CD4-positive, alpha-beta T cell treated with Interleukin-17A for 1 hour (primary cell): Measurements from ENCODE around the gene HSF2.

Experiments
- DNase-seq: peaks from one replicate; pipeline ENCODE4 v3.0.0-alpha.2; 2020

The HSF2 gene, protein sequence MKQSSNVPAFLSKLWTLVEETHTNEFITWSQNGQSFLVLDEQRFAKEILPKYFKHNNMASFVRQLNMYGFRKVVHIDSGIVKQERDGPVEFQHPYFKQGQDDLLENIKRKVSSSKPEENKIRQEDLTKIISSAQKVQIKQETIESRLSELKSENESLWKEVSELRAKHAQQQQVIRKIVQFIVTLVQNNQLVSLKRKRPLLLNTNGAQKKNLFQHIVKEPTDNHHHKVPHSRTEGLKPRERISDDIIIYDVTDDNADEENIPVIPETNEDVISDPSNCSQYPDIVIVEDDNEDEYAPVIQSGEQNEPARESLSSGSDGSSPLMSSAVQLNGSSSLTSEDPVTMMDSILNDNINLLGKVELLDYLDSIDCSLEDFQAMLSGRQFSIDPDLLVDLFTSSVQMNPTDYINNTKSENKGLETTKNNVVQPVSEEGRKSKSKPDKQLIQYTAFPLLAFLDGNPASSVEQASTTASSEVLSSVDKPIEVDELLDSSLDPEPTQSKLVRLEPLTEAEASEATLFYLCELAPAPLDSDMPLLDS

GRCh38 chr6:122399348-122400120, at the start of gene HSF2:
Gene HSF2 (plus strand): TSS chr6:122399652. CDS start chr6:122399738, 86 bp downstream.
- peak; percentile 97 for DNase-seq

DNA sequence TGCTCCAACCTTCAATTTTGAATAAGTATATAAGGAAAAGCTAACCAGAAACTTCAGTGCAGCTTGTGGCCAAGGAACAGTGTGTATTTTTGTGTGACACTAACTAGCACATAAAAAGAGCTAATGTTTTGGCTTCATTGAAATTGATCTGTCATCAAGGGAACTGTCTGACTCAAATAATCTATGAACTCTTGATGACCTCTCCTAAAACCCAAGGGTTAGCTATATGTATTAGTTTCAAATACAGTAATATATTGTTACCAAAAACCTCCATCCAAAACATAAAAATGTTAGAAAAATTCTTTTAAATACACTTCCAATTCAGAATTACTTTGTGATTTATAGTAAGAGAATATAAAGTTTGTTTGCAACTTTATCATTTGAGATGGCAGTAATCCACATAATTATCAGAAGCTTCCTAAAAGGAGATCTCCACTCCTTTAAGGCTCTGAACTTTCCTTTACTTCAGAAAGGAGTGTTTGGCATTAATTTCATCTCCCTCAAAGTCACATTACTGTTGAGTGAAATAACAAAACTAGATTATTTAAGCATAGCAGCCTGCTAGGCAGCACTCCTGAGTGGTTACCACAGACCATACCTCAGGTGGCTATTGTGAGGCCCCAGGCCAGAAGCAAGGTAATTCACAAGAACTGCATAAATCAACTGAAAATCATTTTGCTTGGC, 46.3 kb upstream of the HSF2 start:
- no peak for DNase-seq

DNA sequence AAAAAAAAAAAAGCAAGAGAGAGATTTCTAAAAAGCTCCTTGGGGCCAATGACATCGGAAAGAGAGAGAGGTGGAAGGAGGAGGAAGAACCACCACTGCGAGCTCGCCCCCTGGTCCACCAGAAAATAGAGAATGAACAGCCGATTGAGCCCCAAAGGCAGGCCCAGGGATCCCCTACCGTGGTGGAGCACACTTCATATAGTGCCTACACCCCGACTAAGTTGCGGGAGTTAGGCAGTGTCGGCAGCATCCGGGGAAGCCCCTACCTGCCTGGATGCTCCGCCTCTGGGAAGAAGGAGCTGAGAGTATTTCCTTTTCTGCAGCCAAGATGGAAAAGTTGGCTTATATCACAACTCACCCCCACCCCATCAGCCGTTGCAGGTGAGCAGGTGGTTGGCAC, 38.6 kb upstream of the HSF2 start:
- DNase-seq, result no peak

DNA sequence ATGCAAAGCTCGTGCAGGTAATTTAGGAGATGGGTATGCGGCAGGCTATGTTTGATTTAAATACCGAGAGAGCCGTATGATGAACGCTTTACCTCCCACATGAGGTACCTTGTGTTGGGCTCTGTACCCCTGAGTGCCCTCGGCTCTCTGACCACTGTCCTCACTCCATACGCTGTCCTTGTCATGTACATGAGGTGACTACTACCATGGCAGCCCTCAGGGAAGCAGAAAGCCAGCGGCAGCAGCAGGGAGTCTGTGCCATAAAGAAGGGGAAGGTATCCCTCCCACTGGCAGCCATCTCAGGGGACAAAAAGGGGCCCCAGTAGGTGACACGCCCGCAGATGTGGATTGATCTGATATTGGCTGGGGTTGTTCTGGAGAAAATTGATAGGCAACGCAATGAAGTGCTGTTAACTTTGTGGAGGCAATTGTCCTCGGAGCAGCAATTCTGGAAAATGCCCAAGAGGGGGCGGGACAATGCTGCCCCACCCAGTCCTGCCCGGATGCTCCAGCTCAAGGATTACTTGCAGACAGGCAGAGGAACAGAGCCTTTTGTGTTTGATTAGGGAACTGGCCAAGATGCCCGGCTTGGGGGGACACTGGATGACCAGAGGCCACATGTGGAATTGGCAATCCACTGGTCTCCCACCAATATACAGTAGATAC, 38.0 kb upstream of the HSF2 start:
- no peak for DNase-seq

GRCh38 chr6:122363769-122364483, 35.5 kb upstream of the HSF2 start:
- DNase-seq, result no peak

DNA sequence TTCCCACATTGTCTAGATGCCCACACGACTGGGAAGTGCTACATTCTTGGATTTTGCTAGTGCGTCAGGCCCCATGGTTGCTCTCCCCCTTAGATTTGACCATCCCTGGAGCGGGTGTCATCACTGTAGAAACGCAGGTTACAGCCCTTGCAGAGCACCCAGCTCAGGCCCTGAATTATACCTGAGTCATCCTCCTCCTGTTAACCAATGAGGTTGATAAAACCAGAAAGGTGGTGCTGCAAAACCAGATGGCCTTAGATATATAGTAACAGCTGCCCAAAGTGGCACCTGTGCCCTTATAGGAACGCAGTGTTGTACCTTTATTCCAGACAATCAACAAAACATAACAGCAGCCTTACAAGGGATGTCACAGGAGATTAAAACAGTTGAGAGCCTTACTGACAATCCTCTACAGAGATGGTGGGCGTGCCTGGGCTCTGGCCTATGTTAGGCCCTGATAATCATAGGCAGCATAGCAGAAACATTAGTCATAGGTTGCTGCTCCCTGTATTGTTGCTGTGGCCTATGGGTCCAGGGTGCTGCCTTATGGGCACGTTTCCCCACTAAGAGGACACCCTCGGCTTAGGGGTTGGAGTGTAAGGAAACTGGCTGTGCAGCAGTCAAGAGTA, 33.6 kb upstream of the HSF2 start:
- DNase-seq, result no peak

DNA sequence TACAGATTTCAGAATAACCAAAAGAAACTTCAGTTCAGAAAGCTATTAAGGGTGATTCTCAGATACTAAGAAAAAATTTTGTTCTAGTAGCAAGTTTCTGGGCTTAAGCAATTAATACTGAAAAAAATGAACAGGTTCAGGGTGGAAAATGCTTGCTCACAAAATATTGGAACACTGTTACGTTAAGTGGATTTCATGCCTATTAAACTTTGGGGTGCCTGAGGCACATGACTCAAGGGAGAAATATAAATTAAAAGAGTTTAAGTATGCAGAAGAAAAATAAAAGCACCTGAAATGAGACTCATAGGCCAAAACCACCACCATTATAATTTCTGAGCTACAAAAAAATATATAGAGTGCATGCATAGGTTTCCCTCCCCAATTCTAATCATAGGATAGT, 32.3 kb upstream of the HSF2 start:
- DNase-seq, result no peak

- no peak for DNase-seq
Observed at GRCh38 chr6:122369536-122369935, 29.9 kb upstream of the HSF2 start.

DNA sequence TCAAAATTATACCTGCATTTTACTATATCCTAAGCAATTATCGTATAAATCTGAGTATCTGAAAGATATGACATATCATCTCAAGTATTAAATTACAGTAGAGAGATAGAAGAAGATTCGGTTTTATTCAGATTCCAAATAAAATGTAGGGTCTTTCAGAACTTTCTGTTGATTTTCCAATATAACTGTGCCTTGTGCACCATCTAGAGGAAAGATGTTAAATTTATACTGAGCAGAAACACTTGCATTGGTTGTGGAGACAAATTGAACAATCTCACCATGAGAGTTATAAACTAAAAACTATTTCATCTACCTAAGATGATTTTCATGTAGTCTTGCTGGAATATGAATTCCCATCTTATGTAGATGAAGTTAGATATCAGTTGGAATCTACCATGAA, 26.8 kb upstream of the HSF2 start:
- no peak for DNase-seq

DNA sequence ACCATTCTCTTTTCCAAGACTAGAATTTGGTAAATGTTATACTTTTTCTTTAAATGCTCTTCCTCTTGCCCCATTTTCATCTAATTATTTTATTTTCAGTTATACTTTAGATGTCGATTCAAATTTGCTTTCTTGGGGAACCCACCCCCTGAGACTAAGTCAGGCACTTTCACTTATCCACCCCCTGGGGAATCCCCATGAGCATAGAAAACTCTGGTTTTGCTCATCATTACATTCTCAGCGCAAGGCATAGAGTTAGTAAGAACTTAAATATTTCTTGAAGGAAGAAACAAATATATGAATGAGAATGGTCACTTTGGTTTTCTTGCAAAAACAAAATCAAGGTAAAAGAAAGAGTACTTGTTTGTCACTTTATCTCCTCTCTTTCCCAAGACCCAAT, 25.1 kb upstream of the HSF2 start:
- DNase-seq, result no peak

DNA sequence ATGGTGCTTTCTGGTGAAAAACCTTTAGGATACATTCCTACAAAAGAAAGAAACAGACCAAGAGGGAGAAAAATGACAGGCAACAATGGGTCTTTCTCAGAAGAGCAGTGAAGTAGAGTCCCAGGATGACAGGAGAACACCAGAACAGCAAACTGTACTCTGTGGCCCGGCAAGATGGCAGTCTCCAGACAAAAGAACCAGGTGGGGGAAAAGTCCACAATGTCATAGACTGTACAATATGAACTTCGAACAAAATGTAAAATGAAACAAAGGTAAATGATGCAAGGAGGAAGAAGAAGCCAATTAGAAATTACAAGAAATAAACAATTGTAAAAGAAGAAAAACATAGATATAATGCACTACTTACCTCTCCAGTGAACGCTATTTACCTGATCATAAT, 23.2 kb upstream of the HSF2 start:
- no peak for DNase-seq

- peak; percentile 77 for DNase-seq
Observed at GRCh38 chr6:122381494-122382265, 17.8 kb upstream of the HSF2 start.

DNA sequence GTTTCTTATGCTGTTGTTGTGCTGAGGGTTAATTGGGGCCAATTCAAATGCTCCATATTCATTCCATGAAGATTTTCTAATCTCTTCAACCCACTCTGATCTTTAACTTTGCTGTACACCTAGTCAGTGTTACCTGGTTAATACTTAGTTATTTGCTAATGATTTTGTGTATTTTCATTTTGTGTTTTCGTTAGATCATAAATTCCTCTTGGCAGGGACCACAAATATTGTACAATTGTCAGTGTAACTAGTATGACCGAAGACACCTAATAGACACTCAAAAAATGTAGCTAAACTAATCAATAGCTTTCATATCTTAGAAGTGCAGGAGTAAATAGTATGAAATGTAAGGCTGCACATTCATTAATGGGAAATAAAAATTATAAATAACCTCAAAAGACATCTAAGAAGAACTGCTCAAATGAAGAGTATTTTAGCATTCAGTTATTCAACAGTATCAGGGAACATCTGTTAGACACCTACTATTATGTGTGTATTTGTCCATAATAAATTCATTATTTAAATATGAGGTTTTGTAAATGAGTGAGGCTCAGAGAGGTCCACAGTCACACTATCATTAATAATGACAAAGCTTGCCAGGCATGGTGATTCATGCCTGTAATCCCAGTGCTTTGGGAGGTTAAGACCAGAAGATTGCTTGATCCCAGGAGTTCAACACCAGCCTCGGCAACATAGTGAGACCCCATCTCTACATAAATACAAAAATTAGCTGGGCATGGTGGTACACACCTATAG, 13.4 kb upstream of the HSF2 start:
- DNase-seq, result no peak

- DNase-seq, result no peak
Observed at GRCh38 chr6:122388945-122389344, 10.5 kb upstream of the HSF2 start.

DNA sequence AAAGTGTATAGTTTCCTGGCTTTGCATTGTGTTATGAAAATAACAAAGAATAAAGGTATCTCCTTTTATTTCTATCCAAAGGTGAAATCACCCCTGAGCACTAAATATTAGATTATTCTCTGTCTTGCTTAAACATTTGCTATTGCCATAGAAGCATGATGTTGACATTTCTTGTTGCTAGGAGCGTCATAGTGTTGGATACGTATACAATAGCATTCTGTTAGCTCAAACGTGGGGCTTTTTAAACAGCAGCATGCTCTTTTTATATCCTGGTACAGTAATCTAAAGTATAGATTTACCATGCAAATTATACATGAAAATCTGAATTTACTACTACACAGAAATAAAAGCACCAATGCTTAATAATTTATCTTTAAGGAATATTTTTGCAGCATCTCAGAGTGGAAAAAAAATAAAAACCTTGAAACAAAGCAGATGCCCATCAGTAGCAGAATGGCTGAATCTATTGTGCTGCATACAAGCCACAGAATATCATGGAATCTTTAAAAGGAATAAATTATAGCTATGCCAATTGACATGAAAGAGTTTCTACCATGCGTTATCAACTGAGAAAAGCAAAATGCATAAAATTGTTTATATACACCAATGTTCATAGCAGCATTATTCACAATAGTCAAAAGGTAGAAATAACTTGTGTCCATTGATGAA, 9.6 kb upstream of the HSF2 start:
- no peak for DNase-seq

DNA sequence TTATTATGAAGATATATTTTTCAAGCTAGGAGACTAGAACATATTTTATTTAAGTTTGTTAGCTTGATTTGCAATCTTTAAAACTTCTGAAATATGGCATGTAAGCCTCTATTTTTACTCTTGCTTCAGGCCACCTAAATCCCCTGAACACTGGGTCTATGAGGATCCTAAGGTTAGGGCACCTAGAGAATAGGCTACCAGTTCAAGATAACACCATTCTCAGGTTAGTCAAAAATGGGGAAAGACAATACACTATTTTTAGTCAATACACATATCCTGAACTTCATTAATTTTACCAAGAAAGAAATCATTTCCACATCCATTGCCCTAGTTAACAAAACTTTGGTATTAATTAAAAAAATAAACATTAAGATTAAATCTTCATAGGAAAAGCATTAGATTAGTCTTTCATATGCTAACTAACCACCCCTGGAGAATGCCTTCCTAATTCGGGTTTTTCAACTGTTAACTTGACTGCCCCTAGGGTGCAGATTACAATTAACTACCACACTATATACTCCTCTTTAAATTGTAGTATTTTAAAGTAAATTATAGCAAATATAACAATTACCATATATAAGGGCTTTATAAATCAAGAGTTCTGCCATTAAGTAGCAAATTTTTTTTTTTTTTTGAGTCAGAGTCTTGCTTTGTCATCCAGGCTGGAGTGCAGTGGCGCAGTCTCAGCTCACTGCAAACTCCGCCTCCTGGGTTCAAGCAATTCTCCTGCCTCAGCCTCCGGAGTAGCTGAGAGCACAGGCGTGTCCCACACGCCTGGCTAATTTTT, 6.7 kb upstream of the HSF2 start:
- no peak for DNase-seq

- no peak for DNase-seq
Observed at GRCh38 chr6:122393351-122393896, 6.0 kb upstream of the HSF2 start.

GRCh38 chr6:122394016-122394415, 5.4 kb upstream of the HSF2 start:
- DNase-seq, result no peak

GRCh38 chr6:122399055-122399347, 451 bp upstream of the HSF2 start:
- no peak for DNase-seq
